Body of pancreas (tissue), 4 donors: ENCODE data around the gene TPI1.

Experiments
- POLR2A ChIP-seq, 3 donors: fragments of 450-650 bp; IDR thresholded peaks; one replicate each; pipeline ENCODE4 v1.6.1; 2016; ENCODE audit warnings: antibody characterized with exemption in 3 of 3, mild to moderate bottlenecking in 2 of 3
- TF ChIP-seq, protein P1 (sequence below), 7 experiments: fragments of 450-650 bp in 4 of 7; fragments of 200-600 bp in 3 of 7; sonication (generic) in 3 of 7; IDR thresholded peaks; one replicate each; pipeline ENCODE4 v1.5.1; 2016 to 2019; ENCODE audit warnings: antibody characterized with exemption in 7 of 7

GRCh38 chr12:6840761-6841515, 26.4 kb upstream of the TPI1 start, which contains the start of gene GNB3:
- TF ChIP-seq, protein P1, sequence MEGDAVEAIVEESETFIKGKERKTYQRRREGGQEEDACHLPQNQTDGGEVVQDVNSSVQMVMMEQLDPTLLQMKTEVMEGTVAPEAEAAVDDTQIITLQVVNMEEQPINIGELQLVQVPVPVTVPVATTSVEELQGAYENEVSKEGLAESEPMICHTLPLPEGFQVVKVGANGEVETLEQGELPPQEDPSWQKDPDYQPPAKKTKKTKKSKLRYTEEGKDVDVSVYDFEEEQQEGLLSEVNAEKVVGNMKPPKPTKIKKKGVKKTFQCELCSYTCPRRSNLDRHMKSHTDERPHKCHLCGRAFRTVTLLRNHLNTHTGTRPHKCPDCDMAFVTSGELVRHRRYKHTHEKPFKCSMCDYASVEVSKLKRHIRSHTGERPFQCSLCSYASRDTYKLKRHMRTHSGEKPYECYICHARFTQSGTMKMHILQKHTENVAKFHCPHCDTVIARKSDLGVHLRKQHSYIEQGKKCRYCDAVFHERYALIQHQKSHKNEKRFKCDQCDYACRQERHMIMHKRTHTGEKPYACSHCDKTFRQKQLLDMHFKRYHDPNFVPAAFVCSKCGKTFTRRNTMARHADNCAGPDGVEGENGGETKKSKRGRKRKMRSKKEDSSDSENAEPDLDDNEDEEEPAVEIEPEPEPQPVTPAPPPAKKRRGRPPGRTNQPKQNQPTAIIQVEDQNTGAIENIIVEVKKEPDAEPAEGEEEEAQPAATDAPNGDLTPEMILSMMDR (IDR thresholded peaks at IDR 0.05) = no peak
- TF ChIP-seq POLR2A (IDR thresholded peaks at IDR 0.05) = no peak
